ENCODE results near the gene RIN3. TPM values are rescaled to one million over a fixed set of nuclear protein-coding genes. Genes with fewer than 3 reads are reported as not detected.

RIN3 gene
- polyA plus RNA-seq, 1 experiment = 8.2 TPM

DNA sequence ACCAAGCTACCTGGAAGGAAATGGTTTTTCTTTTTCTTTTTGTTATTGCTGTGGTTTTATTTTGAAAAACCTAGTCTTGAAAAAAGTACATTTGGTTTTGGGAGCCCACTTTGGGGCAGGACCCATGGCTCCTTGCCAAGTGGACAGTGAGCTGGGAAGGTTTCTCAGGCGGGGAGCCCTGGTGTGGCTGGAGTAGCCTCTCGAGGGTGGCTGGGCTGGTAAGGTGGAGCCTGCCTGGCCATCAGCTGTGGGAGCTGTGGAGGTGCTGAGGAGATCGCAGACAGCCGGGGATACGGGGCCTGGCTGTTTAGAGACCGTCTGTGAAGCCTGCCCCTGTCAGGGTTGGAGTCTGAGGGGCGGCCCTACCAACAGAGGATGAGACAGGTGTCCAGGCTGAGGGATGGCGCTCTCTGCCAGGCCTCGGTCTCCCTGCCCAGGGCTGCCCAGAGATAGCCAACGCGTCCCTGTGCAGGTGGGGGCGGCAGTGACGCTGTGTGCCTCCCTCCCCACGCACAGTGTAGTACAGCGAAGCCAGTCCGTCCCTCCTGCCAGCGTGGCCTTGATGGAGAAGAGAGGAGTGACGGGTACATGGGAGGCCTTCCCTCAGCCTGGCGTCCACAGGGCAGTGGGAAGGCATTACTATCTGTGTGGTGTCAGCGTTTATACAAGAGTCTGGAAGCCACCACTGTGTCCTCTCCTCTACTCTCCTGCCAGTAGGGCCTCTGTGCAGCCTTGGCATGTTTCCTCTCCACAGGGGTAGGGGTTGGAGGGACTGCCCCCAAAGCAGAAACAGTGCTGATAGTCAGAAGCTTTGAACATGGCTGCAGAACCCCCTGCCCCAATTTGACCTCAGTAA lies 5.9 kb downstream of the RIN3 start:
- no peak for TF ChIP-seq CTCF (IDR thresholded peaks at IDR 0.05; ENCODE audit: insufficient read depth, low read depth, low read length)
- Histone ChIP-seq H3K4me3 (ENCODE audit: low read depth, low read length) (no peak overlapping the region), H3K36me3 (ENCODE audit: control insufficient read depth, insufficient read depth, low read length) (peaks cover 1% of the 10 kb centered on the region; the same call in 1 of the 2 replicates), H3K27me3 (ENCODE audit: control insufficient read depth, insufficient read depth, low read length) (no peaks in the 10 kb centered on the region)
- DNase-seq (ENCODE audit: low read depth) = no peak
- CTCF ChIA-PET = interaction anchor here (0.6 to 1.2 kb wide), 3 partner anchors 20 to 413 kb away, joined by 3 to 4 read pairs (median 3); partner anchors contain the start of gene ATXN3
- POLR2A ChIA-PET = no interaction called here

- ChIA-PET POLR2A (no interaction called here), CTCF (no interaction called here)
- Histone ChIP-seq H3K36me3 (ENCODE audit: control insufficient read depth, insufficient read depth, low read length) (peaks cover 1% of the 10 kb centered on the region; the same call in 1 of the 2 replicates), H3K27me3 (ENCODE audit: control insufficient read depth, insufficient read depth, low read length) (no peaks in the 10 kb centered on the region), H3K4me3 (ENCODE audit: low read depth, low read length) (no peak overlapping the region)
- no peak for DNase-seq (ENCODE audit: low read depth)
- no peak for TF ChIP-seq CTCF (IDR thresholded peaks at IDR 0.05; ENCODE audit: insufficient read depth, low read depth, low read length)
These were observed 6.8 kb downstream of the RIN3 start for GRCh38 chr14:92520102-92521057.

- TF ChIP-seq CTCF (IDR thresholded peaks at IDR 0.05; ENCODE audit: insufficient read depth, low read depth, low read length) = no peak
- no peaks in the 10 kb centered on the region for H3K27me3 ChIP-seq (ENCODE audit: control insufficient read depth, insufficient read depth, low read length)
- no peak for DNase-seq (ENCODE audit: low read depth)
- CTCF ChIA-PET = no interaction called here
- H3K4me3 ChIP-seq (ENCODE audit: low read depth, low read length) = no peak overlapping the region
- POLR2A ChIA-PET = no interaction called here
- peaks cover 1% of the 10 kb centered on the region; the same call in 1 of the 2 replicates for H3K36me3 ChIP-seq (ENCODE audit: control insufficient read depth, insufficient read depth, low read length)
These were observed 7.5 kb downstream of the RIN3 start for GRCh38 chr14:92521058-92521415.

DNA sequence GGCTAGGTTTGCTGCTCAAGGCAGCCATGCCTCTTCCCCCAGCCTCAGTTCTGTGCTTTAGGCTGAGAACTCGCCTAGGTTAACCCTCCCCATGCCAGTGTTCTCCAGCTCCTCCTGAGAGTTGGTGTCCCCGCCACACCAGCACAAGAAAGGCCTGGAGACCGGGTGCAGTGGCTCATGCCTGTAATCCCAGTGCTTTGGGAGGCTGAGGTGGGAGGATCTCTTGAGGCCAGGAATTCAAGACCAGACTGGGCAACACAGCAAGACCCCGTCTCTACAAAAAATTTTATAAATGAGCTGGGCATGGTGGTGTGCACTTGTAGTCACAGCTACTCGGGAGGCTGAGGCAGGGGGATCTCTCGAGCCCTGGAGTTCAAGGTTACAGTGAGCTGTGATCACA lies 10.2 kb downstream of the RIN3 start:
- no peak for DNase-seq (ENCODE audit: low read depth)
- CTCF ChIA-PET = interaction anchor here (1.3 to 1.4 kb wide), 2 partner anchors 7 to 15 kb away, joined by 4 to 5 read pairs; no protein-coding TSS in a partner anchor
- peaks cover 1% of the 10 kb centered on the region; the same call in 1 of the 2 replicates for H3K36me3 ChIP-seq (ENCODE audit: control insufficient read depth, insufficient read depth, low read length)
- POLR2A ChIA-PET = no interaction called here
- H3K4me3 ChIP-seq (ENCODE audit: low read depth, low read length) = no peak overlapping the region
- TF ChIP-seq CTCF (IDR thresholded peaks at IDR 0.05; ENCODE audit: insufficient read depth, low read depth, low read length) = no peak
- no peaks in the 10 kb centered on the region for H3K27me3 ChIP-seq (ENCODE audit: control insufficient read depth, insufficient read depth, low read length)

Data from BJ (cell line).